Progenitor cell of endocrine pancreas (in vitro differentiated cells): ENCODE measurements around the gene CTNNA2. TPM values are rescaled to one million over a fixed set of nuclear protein-coding genes. Genes with fewer than 3 reads are reported as not detected.

Experiments used
- DNase-seq: peaks from one replicate; pipeline ENCODE4 v3.0.0; 2021; ENCODE audit warnings: low spot score; ENCODE audit not compliant: unreplicated experiment
- H3K27ac Mint-ChIP-seq: 2 replicates; pipeline ENCODE4 v1.8.0; 2021; ENCODE audit warnings: mild to moderate bottlenecking, moderate library complexity, mixed read lengths
- H3K27me3 Mint-ChIP-seq: 2 replicates; pipeline ENCODE4 v1.8.0; 2021; ENCODE audit warnings: mixed read lengths
- H3K36me3 Mint-ChIP-seq: 2 replicates; pipeline ENCODE4 v1.8.0; 2022; ENCODE audit warnings: mixed read lengths; ENCODE audit not compliant: insufficient read depth
- H3K4me1 Mint-ChIP-seq: 2 replicates; pipeline ENCODE4 v1.8.0; 2021; ENCODE audit warnings: low read depth, mixed read lengths
- H3K4me3 Mint-ChIP-seq: 2 replicates; pipeline ENCODE4 v1.8.0; 2021; ENCODE audit warnings: low read depth, mild to moderate bottlenecking, moderate library complexity, mixed read lengths
- H3K9me3 Mint-ChIP-seq: 2 replicates; pipeline ENCODE4 v1.8.0; 2021; ENCODE audit warnings: low read depth, mixed read lengths
- total RNA-seq: library from RNA; stranded (reverse); gene quantifications from 2 replicates; pipeline ENCODE4 v1.2.1, GENCODE V29; 2021
- TF ChIP-seq, protein P1 (sequence below): fragments of 200-600 bp; sonication (generic); IDR thresholded peaks from one replicate; pipeline ENCODE4 v1.5.0; 2021; ENCODE audit warnings: antibody characterized with exemption, mild to moderate bottlenecking; ENCODE audit not compliant: unreplicated experiment

The CTNNA2 gene
- total RNA-seq, 1 donor from 2014 or later = 10.2 TPM

DNA sequence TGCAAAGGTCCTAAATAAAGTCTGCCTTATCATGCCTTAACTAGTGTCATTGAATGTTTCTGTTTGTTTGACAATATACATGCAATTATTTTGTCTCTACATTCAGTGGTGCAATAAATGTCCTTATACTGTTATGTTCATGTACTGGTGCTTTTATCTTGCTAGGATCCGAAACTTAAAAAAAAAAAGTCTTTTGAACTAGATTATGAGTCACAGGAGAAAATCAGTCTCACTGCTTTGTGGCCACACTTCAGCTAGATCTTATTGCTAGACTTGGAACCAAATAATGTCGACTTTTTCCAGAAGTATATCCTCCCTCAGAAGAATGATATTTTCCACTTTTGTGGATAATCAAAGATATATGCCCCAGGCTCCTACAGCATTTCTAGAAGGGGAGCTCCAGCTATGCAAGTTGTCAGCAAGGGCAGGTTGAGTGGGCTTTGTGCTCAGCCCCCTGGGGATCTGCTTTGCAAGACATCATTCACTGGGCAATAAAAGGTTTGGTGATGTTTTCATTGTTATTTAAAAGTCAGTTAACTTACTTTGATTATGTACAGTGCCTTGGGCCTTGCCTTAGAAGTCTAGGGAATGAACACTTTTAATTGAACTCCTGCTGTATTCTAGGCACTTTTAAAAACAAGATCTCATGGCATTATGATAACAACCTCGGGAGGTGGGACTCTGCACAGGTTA lies 948.8 kb downstream of the CTNNA2 start:
- Mint-ChIP-seq H3K4me3 (no peak overlapping the region), H3K4me1 (no peaks in the 10 kb centered on the region), H3K9me3 (peaks cover 3% of the 10 kb centered on the region), H3K36me3 (no peaks in the 10 kb centered on the region), H3K27me3 (peaks cover 7% of the 10 kb centered on the region), H3K27ac (no peak overlapping the region)
- TF ChIP-seq, protein P1, sequence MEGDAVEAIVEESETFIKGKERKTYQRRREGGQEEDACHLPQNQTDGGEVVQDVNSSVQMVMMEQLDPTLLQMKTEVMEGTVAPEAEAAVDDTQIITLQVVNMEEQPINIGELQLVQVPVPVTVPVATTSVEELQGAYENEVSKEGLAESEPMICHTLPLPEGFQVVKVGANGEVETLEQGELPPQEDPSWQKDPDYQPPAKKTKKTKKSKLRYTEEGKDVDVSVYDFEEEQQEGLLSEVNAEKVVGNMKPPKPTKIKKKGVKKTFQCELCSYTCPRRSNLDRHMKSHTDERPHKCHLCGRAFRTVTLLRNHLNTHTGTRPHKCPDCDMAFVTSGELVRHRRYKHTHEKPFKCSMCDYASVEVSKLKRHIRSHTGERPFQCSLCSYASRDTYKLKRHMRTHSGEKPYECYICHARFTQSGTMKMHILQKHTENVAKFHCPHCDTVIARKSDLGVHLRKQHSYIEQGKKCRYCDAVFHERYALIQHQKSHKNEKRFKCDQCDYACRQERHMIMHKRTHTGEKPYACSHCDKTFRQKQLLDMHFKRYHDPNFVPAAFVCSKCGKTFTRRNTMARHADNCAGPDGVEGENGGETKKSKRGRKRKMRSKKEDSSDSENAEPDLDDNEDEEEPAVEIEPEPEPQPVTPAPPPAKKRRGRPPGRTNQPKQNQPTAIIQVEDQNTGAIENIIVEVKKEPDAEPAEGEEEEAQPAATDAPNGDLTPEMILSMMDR = no peak
- no peak for DNase-seq

DNA sequence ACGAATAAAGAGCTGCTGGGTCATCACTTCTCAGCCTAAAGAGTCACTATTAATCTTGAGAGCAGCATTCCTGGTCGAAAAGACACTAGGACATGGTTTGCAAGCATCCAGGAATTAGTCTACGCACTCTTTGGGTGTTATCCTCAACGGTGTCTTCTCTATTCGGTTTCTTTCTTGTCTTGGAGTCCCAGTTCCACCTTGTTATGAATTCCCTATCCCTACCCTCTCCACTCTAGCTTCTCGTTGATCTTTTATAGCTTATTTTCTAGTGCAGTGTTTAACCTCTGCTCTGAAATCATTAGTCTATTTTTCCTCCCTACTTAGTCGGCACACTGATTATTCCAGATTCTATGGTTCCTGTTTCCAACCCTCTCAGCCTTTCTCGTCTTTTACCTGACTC lies 949.8 kb downstream of the CTNNA2 start:
- Mint-ChIP-seq H3K4me3 (no peak overlapping the region), H3K27ac (no peak overlapping the region), H3K27me3 (peaks cover 7% of the 10 kb centered on the region), H3K9me3 (peaks cover 3% of the 10 kb centered on the region), H3K36me3 (no peaks in the 10 kb centered on the region), H3K4me1 (no peaks in the 10 kb centered on the region)
- DNase-seq = no peak
- TF ChIP-seq, protein P1 = no peak

DNA sequence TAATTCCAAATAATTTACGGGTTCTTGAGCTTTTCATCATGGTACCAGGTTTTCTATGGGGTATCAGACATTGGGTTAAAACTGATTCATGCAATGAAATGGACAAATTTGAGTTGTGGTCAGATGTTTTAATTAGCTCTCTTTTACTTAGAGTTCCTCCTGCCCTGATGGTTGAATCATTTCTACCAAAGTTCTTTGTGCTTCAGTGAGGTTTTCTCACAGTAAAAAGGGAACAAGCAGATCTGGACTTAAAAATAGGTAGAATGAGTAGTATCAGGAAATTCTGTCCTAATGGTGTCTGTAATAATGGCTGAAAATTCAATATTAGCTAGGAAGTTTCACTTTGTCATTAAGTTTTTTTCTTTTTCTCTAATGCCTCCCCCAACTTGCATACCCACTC lies 951.4 kb downstream of the CTNNA2 start:
- Mint-ChIP-seq H3K27ac (no peak overlapping the region), H3K36me3 (no peaks in the 10 kb centered on the region), H3K9me3 (peaks cover 3% of the 10 kb centered on the region), H3K27me3 (peaks cover 7% of the 10 kb centered on the region), H3K4me1 (no peaks in the 10 kb centered on the region), H3K4me3 (no peak overlapping the region)
- TF ChIP-seq, protein P1 = no peak
- no peak for DNase-seq

DNA sequence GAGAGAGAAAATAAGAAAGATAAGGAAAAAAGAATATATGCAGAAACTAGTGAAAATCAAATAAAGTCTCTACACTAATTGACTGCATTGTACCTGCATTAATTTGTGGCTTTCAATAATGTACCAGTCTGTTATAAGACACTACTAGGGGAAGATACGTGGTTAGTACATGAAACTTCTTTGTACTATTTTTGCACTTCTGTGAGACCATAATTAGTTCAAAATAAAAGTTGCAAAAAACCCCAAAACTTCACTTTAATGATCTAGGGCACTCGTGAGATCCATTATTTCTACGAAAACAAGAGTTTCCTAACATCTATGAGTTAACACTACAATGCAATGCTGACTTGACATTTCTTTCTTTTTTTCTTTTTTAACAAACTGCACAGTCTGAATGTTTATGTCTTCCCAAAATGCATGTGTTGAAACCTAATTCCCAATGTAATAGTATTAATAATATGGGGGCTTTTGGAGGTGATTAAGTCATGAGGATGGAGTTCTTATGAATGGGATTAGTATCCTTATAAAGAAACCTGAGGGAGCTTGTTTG lies 954.5 kb downstream of the CTNNA2 start:
- no peak overlapping the region for H3K27ac Mint-ChIP-seq
- H3K27me3 Mint-ChIP-seq = peaks cover 3% of the 10 kb centered on the region
- no peak for DNase-seq
- TF ChIP-seq, protein P1 = no peak
- H3K4me3 Mint-ChIP-seq = no peak overlapping the region
- H3K36me3 Mint-ChIP-seq = peaks cover 2% of the 10 kb centered on the region
- no peaks in the 10 kb centered on the region for H3K4me1 Mint-ChIP-seq
- peaks cover 25% of the 10 kb centered on the region for H3K9me3 Mint-ChIP-seq

- no peaks in the 10 kb centered on the region for H3K4me1 Mint-ChIP-seq
- TF ChIP-seq, protein P1 = no peak
Observed at GRCh38 chr2:80469428-80469827, 956.6 kb downstream of the CTNNA2 start.

More at GRCh38 chr2:80469428-80469827, 956.6 kb downstream of the CTNNA2 start:
- Mint-ChIP-seq H3K36me3 (peaks cover 2% of the 10 kb centered on the region), H3K27ac (no peak overlapping the region), H3K27me3 (no peaks in the 10 kb centered on the region), H3K4me3 (no peak overlapping the region), H3K9me3 (peaks cover 22% of the 10 kb centered on the region)
- DNase-seq = no peak
